HepG2 (cell line): ENCODE data around the gene PIP5K1A. TPM values are rescaled to one million over a fixed set of nuclear protein-coding genes. Genes with fewer than 3 reads are reported as not detected.

ENCODE experiments used
- DDIT3 ChIP-seq: sonication (generic); formaldehyde crosslinking; IDR thresholded peaks from 2 replicates; pipeline ENCODE4 v1.4.0; 2020; ENCODE audit warnings: mild to moderate bottlenecking, missing genetic modification reagents
- EEA1 ChIP-seq: sonication (generic); formaldehyde crosslinking; IDR thresholded peaks from 2 replicates; pipeline ENCODE4 v1.5.1; 2020; ENCODE audit warnings: mild to moderate bottlenecking, missing genetic modification reagents, borderline replicate concordance
- FOXP1 ChIP-seq, 2 experiments: fragments of 450-650 bp in 1 of 2; IDR thresholded peaks; 2 replicates each; pipeline ENCODE4 v1.6.1; 2017 to 2018; ENCODE audit warnings: antibody characterized with exemption in 1 of 2
- TRIM22 ChIP-seq: fragments of 450-650 bp; IDR thresholded peaks from 2 replicates; pipeline ENCODE4 v1.6.1; 2017
- polyA plus RNA-seq, 8 experiments: library from polyadenylated mRNA; depleted of rRNA in 3 of 8; stranded (reverse) in 7 of 8; unstranded in 1 of 8; fragments of >200 nt; fragmentation: Illumina TruSeq in 4 of 8; extraction: Trizol in 4 of 8; gene quantifications; 2 replicates each; pipeline versions ENCODE4 v1.2.1 to v1.2.3, GENCODE V29; 2011 to 2016; ENCODE audit warnings: low read depth in 4 of 8, missing spikeins in 1 of 8, mixed read lengths in 1 of 8; ENCODE audit not compliant: insufficient read depth in 1 of 8
- total RNA-seq, 5 experiments: library from RNA; depleted of rRNA; stranded (reverse); fragments of >200 nt; fragmentation: Illumina TruSeq; extraction: Trizol; gene quantifications; 2 replicates each; pipeline ENCODE4 v1.2.3, GENCODE V29; 2016; ENCODE audit warnings: low read depth in 1 of 5
- TF ChIP-seq, protein P1 (sequence below): sonication (generic); formaldehyde crosslinking; IDR thresholded peaks from 2 replicates; pipeline ENCODE4 v1.5.0; 2020; ENCODE audit warnings: mild to moderate bottlenecking, missing genetic modification reagents, borderline replicate concordance
- TF ChIP-seq, protein P2 (sequence below): sonication (generic); formaldehyde crosslinking; IDR thresholded peaks from 2 replicates; pipeline ENCODE4 v1.4.0; 2020; ENCODE audit warnings: missing genetic modification reagents
- TF ChIP-seq, protein P3 (sequence below): IDR thresholded peaks from 2 replicates; pipeline ENCODE4 v1.6.1; 2016; ENCODE audit warnings: low read depth, control low read depth
- TF ChIP-seq, protein P4 (sequence below): sonication (generic); formaldehyde crosslinking; IDR thresholded peaks from 2 replicates; pipeline ENCODE4 v1.8.0; 2022; ENCODE audit warnings: low read depth, missing genetic modification reagents
- TF ChIP-seq, protein P5 (sequence below): IDR thresholded peaks from 2 replicates; pipeline ENCODE4 v1.6.1; 2018; ENCODE audit warnings: missing genetic modification reagents
- TF ChIP-seq, protein P6 (sequence below): IDR thresholded peaks from 2 replicates; pipeline ENCODE4 v1.6.1; 2016; ENCODE audit warnings: control low read depth

The PIP5K1A gene
- total and polyA plus RNA-seq, 2 of the 13 experiments (the other 11 are each of a cell fraction or from before 2014, with no cell fraction given) = 45.3 to 65.1 TPM

DNA sequence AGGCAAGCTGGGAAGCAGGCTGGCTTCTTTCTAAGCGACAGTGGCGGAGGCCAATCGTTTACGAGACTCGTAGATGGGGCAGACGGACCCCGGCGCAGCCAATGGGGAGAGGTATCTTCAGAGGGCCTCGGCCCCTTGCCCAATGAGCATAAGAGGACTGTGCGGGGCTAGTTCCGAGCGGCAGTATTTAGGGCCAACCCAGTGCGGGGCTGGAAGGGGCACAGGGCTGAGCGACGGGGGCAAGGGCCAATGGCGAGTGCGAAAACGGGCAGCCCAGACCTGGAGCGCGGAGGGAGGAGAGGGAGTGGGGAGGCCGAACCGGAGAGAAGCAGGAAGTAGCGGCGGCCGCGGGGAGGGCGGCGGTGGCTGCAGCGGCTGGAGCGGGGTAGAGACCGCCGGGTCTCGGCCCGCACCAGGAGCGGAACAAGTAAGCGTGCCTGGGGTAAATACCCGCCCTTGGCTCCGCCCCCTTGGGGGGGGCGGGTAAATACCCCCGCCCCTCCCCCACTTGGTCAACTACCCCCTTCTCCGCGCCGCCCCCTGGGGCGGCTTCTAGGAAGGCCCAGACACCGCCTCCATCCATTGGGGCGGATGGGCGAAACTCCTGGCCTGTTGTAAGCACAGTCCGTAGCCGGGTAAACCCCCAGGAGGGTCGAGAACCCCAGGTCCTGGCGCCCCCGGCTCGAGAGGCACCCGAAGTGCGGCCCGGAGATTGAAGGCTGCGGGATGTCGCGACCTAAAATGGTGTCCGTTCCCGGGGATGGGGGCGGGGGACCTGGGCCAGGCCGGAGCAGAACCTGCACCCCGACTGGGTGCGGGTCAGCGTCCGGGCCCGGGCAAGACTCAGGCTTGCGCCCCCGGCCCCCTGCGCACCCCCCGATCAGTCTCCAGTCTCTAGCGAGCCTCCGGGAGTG is 83.9 kb downstream of the PIP5K1A start, which contains the start of gene ZNF687 (continued):
- TF ChIP-seq, protein P1, sequence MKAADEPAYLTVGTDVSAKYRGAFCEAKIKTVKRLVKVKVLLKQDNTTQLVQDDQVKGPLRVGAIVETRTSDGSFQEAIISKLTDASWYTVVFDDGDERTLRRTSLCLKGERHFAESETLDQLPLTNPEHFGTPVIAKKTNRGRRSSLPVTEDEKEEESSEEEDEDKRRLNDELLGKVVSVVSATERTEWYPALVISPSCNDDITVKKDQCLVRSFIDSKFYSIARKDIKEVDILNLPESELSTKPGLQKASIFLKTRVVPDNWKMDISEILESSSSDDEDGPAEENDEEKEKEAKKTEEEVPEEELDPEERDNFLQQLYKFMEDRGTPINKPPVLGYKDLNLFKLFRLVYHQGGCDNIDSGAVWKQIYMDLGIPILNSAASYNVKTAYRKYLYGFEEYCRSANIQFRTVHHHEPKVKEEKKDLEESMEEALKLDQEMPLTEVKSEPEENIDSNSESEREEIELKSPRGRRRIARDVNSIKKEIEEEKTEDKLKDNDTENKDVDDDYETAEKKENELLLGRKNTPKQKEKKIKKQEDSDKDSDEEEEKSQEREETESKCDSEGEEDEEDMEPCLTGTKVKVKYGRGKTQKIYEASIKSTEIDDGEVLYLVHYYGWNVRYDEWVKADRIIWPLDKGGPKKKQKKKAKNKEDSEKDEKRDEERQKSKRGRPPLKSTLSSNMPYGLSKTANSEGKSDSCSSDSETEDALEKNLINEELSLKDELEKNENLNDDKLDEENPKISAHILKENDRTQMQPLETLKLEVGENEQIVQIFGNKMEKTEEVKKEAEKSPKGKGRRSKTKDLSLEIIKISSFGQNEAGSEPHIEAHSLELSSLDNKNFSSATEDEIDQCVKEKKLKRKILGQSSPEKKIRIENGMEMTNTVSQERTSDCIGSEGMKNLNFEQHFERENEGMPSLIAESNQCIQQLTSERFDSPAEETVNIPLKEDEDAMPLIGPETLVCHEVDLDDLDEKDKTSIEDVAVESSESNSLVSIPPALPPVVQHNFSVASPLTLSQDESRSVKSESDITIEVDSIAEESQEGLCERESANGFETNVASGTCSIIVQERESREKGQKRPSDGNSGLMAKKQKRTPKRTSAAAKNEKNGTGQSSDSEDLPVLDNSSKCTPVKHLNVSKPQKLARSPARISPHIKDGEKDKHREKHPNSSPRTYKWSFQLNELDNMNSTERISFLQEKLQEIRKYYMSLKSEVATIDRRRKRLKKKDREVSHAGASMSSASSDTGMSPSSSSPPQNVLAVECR (CRISPR knock-in tag) = peak; percentile 69
- 0 out of 2 replicates have a peak, but pooled peaks have one; percentile 18 for TF ChIP-seq FOXP1 (IDR thresholded peaks at IDR 0.05)
- TF ChIP-seq FOXP1 (CRISPR knock-in tag; IDR thresholded peaks at IDR 0.05) = no peak
- TF ChIP-seq TRIM22 = no peak
- TF ChIP-seq, protein P2, sequence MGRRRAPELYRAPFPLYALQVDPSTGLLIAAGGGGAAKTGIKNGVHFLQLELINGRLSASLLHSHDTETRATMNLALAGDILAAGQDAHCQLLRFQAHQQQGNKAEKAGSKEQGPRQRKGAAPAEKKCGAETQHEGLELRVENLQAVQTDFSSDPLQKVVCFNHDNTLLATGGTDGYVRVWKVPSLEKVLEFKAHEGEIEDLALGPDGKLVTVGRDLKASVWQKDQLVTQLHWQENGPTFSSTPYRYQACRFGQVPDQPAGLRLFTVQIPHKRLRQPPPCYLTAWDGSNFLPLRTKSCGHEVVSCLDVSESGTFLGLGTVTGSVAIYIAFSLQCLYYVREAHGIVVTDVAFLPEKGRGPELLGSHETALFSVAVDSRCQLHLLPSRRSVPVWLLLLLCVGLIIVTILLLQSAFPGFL (CRISPR knock-in tag) = no peak
- TF ChIP-seq, protein P3, sequence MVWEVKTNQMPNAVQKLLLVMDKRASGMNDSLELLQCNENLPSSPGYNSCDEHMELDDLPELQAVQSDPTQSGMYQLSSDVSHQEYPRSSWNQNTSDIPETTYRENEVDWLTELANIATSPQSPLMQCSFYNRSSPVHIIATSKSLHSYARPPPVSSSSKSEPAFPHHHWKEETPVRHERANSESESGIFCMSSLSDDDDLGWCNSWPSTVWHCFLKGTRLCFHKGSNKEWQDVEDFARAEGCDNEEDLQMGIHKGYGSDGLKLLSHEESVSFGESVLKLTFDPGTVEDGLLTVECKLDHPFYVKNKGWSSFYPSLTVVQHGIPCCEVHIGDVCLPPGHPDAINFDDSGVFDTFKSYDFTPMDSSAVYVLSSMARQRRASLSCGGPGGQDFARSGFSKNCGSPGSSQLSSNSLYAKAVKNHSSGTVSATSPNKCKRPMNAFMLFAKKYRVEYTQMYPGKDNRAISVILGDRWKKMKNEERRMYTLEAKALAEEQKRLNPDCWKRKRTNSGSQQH (CRISPR knock-in tag) = peak; percentile 27; the same call in 1 of the 2 replicates
- no peak for TF ChIP-seq DDIT3 (CRISPR knock-in tag)
- TF ChIP-seq, protein P4, sequence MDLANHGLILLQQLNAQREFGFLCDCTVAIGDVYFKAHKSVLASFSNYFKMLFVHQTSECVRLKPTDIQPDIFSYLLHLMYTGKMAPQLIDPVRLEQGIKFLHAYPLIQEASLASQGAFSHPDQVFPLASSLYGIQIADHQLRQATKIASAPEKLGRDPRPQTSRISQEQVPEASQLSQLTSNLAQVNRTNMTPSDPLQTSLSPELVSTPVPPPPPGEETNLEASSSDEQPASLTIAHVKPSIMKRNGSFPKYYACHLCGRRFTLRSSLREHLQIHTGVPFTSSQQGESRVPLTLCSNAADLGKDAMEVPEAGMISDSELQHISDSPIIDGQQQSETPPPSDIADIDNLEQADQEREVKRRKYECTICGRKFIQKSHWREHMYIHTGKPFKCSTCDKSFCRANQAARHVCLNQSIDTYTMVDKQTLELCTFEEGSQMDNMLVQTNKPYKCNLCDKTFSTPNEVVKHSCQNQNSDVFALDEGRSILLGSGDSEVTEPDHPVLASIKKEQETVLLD (CRISPR knock-in tag) = peak; percentile 93
- TF ChIP-seq, protein P5, sequence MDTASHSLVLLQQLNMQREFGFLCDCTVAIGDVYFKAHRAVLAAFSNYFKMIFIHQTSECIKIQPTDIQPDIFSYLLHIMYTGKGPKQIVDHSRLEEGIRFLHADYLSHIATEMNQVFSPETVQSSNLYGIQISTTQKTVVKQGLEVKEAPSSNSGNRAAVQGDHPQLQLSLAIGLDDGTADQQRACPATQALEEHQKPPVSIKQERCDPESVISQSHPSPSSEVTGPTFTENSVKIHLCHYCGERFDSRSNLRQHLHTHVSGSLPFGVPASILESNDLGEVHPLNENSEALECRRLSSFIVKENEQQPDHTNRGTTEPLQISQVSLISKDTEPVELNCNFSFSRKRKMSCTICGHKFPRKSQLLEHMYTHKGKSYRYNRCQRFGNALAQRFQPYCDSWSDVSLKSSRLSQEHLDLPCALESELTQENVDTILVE = peak; percentile 89; the same call in 1 of the 2 replicates
- TF ChIP-seq, protein P6, sequence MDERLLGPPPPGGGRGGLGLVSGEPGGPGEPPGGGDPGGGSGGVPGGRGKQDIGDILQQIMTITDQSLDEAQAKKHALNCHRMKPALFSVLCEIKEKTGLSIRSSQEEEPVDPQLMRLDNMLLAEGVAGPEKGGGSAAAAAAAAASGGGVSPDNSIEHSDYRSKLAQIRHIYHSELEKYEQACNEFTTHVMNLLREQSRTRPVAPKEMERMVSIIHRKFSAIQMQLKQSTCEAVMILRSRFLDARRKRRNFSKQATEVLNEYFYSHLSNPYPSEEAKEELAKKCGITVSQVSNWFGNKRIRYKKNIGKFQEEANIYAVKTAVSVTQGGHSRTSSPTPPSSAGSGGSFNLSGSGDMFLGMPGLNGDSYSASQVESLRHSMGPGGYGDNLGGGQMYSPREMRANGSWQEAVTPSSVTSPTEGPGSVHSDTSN (CRISPR knock-in tag) = peak; percentile 100
- no peak for TF ChIP-seq EEA1 (CRISPR knock-in tag)
